GM12801 (cell line): Measurements from ENCODE around the gene CR2.

Source experiments
- TF ChIP-seq, protein P1 (sequence below): IDR thresholded peaks from one replicate; pipeline ENCODE4 v1.5.1; 2011; ENCODE audit warnings: control low read depth; ENCODE audit not compliant: insufficient read length; ENCODE audit errors: extremely low read depth

Gene CR2

DNA sequence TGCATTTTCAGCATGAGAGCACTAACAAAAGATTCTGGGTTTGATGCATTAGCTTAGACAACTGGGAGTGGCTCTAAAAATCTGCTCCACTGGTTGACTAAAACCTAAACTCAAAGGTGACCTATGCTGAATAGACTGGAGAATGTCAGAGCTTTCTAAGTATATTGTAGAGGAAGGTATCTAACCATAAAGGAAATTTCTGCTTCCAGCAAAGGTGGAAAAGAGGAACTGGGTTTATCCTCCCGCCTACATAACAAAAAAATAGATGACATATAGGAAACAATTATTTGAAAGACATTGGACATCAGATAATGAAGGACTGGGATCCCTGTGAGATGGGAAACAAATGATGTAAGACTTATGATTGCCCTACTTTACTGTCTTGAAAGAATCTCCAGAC, 35.8 kb upstream of the CR2 start:
- TF ChIP-seq, protein P1, sequence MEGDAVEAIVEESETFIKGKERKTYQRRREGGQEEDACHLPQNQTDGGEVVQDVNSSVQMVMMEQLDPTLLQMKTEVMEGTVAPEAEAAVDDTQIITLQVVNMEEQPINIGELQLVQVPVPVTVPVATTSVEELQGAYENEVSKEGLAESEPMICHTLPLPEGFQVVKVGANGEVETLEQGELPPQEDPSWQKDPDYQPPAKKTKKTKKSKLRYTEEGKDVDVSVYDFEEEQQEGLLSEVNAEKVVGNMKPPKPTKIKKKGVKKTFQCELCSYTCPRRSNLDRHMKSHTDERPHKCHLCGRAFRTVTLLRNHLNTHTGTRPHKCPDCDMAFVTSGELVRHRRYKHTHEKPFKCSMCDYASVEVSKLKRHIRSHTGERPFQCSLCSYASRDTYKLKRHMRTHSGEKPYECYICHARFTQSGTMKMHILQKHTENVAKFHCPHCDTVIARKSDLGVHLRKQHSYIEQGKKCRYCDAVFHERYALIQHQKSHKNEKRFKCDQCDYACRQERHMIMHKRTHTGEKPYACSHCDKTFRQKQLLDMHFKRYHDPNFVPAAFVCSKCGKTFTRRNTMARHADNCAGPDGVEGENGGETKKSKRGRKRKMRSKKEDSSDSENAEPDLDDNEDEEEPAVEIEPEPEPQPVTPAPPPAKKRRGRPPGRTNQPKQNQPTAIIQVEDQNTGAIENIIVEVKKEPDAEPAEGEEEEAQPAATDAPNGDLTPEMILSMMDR: no peak

DNA sequence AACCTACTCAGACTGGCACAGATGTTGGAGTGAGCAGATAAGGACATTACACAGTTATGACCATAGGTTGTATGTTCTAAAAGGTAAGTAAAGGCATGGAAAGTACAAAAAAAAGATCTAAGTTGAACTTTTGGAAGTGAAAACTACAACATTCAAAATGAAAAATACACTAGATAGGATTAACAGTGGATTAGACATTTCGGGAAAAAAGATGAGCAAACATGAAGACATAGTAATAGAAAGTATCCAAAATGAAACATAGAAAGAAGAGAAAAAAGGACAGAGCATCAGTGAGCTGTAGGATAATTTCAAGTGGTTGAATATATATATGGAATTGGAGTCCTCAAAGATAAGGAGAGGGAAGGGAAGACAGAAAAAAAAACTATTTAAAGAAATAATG, 34.0 kb upstream of the CR2 start:
- TF ChIP-seq, protein P1: no peak

DNA sequence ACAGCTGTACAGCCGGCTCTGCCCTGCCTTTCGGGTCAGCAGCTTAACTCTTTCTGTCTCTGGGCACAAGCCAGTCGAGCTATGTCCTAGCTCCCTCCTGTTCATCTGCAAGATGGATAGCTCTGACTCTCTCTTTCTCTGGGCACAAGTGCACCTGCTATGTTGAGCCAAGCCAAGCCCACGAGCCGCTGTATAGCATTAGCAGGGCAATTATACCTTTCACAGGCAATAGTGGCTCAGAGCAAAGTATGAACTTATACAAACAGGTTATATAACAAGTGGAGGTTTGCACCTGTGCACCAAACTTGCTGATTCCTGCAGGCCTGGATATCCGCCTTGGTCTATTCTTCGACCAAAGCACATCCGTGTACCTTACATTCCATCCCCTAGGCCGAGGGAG, 33.0 kb upstream of the CR2 start:
- TF ChIP-seq, protein P1: no peak

DNA sequence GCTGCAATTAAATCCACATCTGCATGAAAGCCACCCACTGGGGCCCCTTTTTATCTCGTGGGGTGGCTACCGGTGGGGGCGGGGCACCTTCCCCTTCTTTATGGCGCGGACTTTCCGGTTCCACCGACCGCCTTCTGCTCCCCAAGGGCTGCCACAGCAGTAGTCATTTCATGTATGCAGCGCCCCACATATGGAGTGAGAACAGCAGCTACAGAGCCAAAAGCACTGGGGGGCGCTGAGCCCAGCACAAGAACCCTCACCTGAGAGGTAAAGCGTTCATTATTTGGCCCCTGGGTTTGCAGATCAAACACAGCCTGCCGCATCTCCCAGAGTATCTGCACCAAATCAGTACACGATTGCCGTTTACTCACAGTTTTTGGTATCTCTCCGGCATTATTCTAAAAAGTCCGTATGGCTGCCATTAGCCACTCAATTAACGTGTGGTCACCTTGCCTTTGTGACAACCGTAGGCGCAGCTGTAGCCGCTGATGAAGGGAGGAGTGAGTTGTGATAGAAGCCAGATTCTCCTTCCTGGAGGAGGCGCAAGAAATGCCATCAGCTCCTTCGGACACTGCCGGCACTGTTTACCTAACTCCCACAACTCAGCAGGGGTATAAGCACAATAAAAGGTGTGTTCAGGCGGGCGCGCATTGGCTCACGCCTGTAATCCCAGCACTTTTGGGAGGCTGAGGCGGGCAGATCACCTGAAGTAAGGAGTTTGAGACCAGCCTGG, 30.4 kb upstream of the CR2 start:
- TF ChIP-seq, protein P1: no peak

DNA sequence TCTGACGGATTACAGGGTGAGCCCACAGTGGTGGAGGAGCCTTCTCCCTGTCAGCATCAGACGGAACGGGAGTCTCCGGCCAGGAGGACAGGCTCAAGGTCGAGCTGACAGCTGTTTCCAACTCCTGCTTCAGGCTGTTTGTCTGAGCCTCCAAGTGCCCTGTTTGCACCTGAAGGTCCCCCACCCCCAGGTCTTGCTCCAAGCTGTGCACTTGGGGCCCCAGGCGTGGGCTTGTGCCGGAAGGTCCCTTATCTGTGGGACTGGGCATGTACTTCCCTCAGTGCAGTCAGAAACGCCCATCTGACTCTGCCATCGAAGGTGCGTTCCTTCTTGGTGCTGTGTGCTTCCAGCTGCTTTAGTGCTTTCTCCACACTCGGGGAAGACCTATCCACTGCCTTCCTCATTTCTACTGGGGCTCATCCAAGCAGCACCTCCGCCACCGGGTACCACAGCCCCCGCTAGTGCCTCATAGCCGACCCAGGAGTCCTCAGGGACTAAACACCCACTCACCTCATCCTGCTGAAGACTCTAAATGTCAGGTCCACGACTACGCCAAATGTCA, 29.5 kb upstream of the CR2 start:
- TF ChIP-seq, protein P1: no peak

DNA sequence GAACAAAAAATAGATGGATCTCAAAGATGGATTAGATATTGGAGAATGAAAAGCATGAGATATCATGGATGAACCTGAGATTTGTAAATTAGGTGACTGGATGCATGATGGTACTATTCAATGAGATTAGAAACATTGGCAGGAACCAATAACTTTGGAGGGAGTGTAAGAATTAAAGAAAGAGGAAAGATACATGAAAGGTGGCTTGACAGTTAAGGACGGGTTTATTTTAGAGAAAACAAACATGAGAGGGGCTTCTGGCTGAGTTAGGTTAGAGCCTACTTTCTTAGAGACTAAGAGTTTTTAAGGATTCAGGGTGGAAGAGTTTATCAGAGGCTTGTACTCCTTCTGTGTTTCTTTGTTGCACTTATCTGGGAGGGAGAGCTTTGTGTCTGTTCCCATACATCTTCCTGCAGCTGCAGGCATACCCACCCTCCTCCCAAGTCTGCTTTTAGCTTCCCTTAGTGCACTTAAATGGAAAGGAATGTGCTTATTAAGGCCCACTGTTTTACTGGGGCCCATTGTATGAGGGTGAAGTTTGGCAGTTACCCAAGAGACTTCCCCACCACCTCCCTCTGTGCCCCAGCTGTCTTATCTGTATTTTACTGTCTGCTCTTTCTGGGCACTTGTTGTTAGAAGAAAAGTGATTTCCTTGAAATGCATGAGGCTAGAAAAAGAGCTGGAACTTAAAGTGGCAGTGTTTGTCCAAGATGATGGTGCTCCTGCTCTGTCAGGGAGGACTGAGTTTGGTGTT, 26.1 kb upstream of the CR2 start:
- TF ChIP-seq, protein P1: no peak

DNA sequence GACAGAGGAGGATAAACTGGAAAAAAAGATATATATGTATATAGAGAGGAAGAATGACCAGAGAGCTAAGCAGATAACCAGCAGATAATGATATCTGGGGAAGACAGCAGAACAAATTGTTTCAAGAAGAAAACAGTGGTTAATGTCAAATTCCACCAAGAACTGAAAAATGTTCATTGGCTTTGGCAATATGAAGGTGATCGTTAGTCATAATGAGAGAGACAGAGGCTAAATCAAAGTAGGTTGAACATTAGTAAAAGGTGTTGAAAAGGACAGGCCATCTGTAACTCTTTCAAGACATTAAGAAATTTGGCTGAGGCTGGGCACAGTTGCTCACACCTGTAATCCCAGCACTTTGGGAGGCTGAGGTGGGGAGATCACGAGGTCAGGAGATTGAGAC, 25.3 kb upstream of the CR2 start:
- TF ChIP-seq, protein P1: no peak
